AG09309 (cell line): ENCODE data around the gene PLCH2.

Source experiments
- DNase-seq: peaks from one replicate; pipeline ENCODE4 v3.0.0-alpha.2; 2010; ENCODE audit warnings: low read depth
- H3K4me3 ChIP-seq: 2 replicates; pipeline ENCODE4 v1.5.1; 2011; ENCODE audit warnings: mild to moderate bottlenecking, low read depth, low read length, moderate library complexity; ENCODE audit not compliant: control insufficient read depth
- CTCF ChIP-seq: IDR thresholded peaks from 2 replicates; pipeline ENCODE4 v1.5.1; 2011; ENCODE audit warnings: mild to moderate bottlenecking, low read depth, low read length, inconsistent platforms; ENCODE audit not compliant: insufficient read depth, control insufficient read depth; ENCODE audit errors: missing control alignments

PLCH2 gene

DNA sequence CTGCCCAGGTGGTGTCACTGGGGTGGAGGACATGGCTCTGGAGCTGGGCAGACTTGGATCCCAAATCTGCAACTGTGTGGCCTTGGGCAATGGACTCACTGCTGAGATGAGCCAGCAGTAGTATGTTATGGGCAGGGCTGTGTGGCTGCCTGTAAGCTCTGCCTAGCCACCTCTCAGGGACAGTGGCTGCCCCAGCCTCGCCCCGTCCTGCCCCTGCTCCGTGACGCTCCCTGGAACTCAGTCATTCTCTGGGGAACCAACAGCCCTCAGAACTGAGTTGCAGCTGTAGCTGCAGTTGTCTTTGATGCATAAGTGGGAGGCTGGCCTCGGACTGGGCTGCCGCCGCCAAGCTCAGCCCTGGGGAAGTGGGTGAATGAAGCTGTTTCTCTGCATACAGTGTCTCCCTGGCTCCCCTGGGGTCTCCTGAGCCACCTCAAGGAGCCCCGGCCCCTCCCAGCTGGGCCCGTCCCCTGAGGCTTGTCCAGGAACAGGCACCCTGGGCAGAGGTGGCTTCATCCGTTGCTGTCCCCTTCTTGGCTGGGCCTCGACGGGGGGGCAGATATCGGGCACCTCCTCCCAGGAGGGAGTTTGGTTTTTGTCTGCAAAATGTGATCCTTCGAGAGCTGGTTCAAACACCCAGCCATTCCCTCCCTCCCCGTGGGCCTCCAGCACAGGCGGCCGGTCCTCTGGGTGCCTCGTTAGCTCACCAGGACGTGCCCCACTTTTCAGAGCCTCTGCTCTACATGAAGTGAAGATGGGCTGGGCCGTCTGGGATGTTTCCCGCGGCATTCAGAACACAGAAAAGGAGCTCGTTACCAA is 26.2 kb upstream of the PLCH2 start:
- H3K4me3 ChIP-seq = no peak overlapping the region
- no peak for DNase-seq
- no peak for TF ChIP-seq CTCF

DNA sequence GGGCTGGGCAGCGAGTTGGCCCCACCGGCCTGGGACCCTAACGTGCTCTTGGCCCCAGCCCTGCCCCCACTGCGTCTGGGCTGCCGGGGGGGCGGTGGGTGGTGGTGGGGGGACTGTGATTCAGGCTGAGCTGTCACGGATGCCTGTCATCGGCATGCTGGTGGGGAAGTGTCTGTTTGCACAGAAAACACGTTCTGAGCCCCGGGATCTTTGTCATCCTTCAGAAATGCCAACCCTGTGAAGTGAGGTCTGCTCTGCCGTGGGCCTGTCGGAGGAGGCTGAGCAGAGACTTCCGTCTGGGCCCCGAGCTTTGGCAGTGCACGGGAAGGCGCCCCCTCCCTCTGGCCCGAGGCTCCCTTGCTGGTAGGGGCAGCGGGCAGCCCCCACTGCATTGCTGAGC is 24.3 kb upstream of the PLCH2 start:
- no peak overlapping the region for H3K4me3 ChIP-seq
- peak; percentile 37 for DNase-seq
- TF ChIP-seq CTCF = no peak

- DNase-seq = no peak
- H3K4me3 ChIP-seq = no peak overlapping the region
- TF ChIP-seq CTCF = no peak
These were observed 23.7 kb upstream of the PLCH2 start for GRCh38 chr1:2452201-2452931.

DNA sequence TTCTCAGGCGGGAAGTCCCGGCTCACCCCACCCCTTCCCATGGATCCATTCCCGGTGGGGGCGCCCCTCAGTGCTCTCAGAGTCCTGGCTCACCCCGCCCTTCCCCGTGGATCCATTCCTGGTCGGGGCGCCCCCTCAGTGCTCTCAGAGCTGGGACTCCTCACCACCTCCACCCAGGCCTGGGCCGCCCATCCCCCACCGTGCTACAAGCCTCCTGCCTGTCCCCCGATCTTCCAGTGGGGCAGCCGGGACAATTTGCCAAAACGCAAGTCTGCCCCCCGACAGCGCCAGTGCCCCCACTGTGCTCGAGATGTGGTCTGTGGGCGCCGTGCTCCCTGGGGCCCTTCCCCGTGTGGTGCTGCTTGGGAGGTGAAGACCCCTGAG is 23.2 kb upstream of the PLCH2 start:
- DNase-seq = no peak
- TF ChIP-seq CTCF = no peak
- no peak overlapping the region for H3K4me3 ChIP-seq

GRCh38 chr1:2454227-2454626 is 21.9 kb upstream of the PLCH2 start:
- no peak overlapping the region for H3K4me3 ChIP-seq
- TF ChIP-seq CTCF = no peak
- no peak for DNase-seq

DNA sequence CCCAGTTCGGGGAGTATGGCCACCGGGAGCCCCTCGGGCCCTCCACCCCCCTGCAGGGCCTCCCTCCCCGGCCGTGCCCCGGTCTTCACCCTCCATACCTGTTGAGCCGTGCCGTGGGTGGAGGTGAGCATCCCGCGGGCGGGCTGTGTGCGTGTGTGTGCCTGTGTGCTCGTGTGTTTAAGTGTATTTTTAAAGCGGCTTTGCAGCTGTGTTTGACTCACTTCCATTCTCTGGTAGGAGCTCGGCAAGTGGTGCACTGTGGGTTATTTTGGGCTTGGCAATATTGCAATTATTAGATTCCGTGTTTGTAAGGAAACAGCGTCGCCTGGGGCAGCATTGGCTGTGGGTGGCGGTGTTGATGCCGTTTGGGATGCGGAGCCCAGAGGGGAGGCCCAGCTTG is 20.3 kb upstream of the PLCH2 start:
- H3K4me3 ChIP-seq = no peak overlapping the region
- DNase-seq = no peak
- no peak for TF ChIP-seq CTCF

DNA sequence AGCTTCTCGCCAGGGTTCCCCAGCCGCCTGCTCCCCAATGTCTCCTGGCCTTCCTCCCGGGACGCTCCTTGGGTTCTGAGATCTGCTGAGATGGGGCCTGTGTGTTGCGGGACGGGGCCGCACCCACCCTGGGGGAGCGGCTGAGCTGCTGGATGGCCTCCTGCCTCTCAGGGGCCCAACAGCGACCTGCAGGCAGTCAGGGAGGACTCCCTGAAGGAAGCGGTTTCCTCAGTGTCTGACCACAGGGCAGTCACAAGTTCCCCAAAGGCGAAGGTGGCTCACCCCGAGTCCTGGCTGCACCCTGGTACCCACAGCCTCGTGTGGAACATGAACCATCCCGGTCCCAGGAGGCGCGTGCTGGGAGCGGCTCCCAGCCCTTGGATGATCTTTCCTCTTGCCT is 18.6 kb upstream of the PLCH2 start:
- no peak for TF ChIP-seq CTCF
- H3K4me3 ChIP-seq = no peak overlapping the region
- DNase-seq = no peak
